Smooth muscle cell (in vitro differentiated cells): ENCODE results near the gene CAPN1. TPM values are rescaled to one million over a fixed set of nuclear protein-coding genes. Genes with fewer than 3 reads are reported as not detected.

ENCODE experiments used
- DNase-seq: peaks from one replicate; lab custom pipeline; 2025; ENCODE audit not compliant: unreplicated experiment; lab: John Stamatoyannopoulos, UW
- H2AFZ ChIP-seq: fragments of 200-600 bp; sonication (generic); 2 replicates; pipeline ENCODE4 v1.6.0; 2016; ENCODE audit warnings: antibody characterized with exemption, low read depth, mild to moderate bottlenecking
- H3F3A ChIP-seq: fragments of 200-600 bp; sonication (generic); 2 replicates; pipeline ENCODE4 v1.6.0; 2017; ENCODE audit warnings: antibody characterized with exemption, low read depth
- H3K27ac ChIP-seq: fragments of 200-600 bp; sonication (generic); 2 replicates; pipeline ENCODE4 v1.5.1; 2016; ENCODE audit warnings: low read depth, mild to moderate bottlenecking
- H3K27me3 ChIP-seq: fragments of 200-600 bp; sonication (generic); 2 replicates; pipeline ENCODE4 v1.6.1; 2016; ENCODE audit warnings: low read depth, mild to moderate bottlenecking
- H3K36me3 ChIP-seq: fragments of 200-600 bp; sonication (generic); 2 replicates; pipeline ENCODE4 v1.5.1; 2016; ENCODE audit warnings: low read depth
- H3K4me1 ChIP-seq: fragments of 200-600 bp; sonication (generic); 2 replicates; pipeline ENCODE4 v1.5.1; 2016; ENCODE audit warnings: low read depth
- H3K4me2 ChIP-seq: fragments of 200-600 bp; sonication (generic); 2 replicates; pipeline ENCODE4 v1.6.0; 2016; ENCODE audit warnings: mild to moderate bottlenecking
- H3K4me3 ChIP-seq: fragments of 200-600 bp; sonication (generic); 2 replicates; pipeline ENCODE4 v1.5.1; 2016; ENCODE audit warnings: mild to moderate bottlenecking
- H3K79me2 ChIP-seq: fragments of 200-600 bp; sonication (generic); 2 replicates; pipeline ENCODE4 v1.6.0; 2016; ENCODE audit warnings: low read depth, mild to moderate bottlenecking
- H3K9ac ChIP-seq: fragments of 200-600 bp; sonication (generic); 2 replicates; pipeline ENCODE4 v1.6.0; 2016; ENCODE audit warnings: low read depth
- H3K9me3 ChIP-seq: fragments of 200-600 bp; sonication (generic); replicated peaks from 2 replicates; pipeline ENCODE4 v1.5.1; 2016; ENCODE audit warnings: low read depth
- H4K20me1 ChIP-seq: fragments of 200-600 bp; sonication (generic); 2 replicates; pipeline ENCODE4 v1.6.0; 2016; ENCODE audit warnings: low read depth
- WGBS: methylation state at CpG from one replicate; pipeline ENCODE4 v1.1.7; 2016; ENCODE audit warnings: low lambda C conversion rate; 5-methylcytosine and 5-hydroxymethylcytosine counted together
- polyA plus RNA-seq: library from polyadenylated mRNA; unstranded; fragments of >200 nt; fragmentation: Nextera tagmentation; extraction: Ambion mirVana; gene quantifications from 2 replicates; pipeline ENCODE4 v1.2.1, GENCODE V29; 2016
- total RNA-seq: library from RNA; depleted of rRNA; stranded (reverse); fragments of >200 nt; gene quantifications from 2 replicates; pipeline ENCODE4 v1.2.3, GENCODE V29; 2014
- TF ChIP-seq, protein P1 (sequence below): fragments of 200-600 bp; sonication (generic); IDR thresholded peaks from 2 replicates; pipeline ENCODE4 v1.5.1; 2017; ENCODE audit warnings: borderline replicate concordance, mild to moderate bottlenecking, antibody characterized with exemption; ENCODE audit not compliant: insufficient read depth, poor library complexity, severe bottlenecking

The CAPN1 gene
- total and polyA plus RNA-seq, 2 experiments from 2014 or later: 109 to 126 TPM

DNA sequence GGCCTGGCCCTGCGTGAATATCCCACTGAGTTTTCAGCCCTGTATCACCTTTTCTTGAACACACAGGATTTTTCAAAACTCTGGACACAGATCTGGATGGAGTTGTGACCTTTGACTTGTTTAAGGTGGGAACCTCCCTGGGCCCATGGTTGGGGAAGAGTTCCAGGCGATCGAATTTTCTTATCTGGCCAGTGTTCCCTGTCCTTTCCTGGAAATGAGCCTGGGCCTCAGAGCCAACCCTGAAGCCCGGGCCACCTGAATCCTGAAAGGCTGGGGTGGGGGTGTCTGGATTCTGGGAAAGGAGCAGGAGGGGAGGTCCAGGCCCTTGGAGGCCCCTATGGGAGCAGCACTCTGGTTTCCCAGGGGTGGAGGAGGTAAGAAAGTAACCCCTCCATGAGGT, 29.0 kb downstream of the CAPN1 start:
- DNase-seq: no peak
- TF ChIP-seq, protein P1, sequence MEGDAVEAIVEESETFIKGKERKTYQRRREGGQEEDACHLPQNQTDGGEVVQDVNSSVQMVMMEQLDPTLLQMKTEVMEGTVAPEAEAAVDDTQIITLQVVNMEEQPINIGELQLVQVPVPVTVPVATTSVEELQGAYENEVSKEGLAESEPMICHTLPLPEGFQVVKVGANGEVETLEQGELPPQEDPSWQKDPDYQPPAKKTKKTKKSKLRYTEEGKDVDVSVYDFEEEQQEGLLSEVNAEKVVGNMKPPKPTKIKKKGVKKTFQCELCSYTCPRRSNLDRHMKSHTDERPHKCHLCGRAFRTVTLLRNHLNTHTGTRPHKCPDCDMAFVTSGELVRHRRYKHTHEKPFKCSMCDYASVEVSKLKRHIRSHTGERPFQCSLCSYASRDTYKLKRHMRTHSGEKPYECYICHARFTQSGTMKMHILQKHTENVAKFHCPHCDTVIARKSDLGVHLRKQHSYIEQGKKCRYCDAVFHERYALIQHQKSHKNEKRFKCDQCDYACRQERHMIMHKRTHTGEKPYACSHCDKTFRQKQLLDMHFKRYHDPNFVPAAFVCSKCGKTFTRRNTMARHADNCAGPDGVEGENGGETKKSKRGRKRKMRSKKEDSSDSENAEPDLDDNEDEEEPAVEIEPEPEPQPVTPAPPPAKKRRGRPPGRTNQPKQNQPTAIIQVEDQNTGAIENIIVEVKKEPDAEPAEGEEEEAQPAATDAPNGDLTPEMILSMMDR: no peak
- Histone ChIP-seq H3K4me3 (no peak overlapping the region), H3K27me3 (no peaks in the 10 kb centered on the region), H3K9ac (no peak overlapping the region), H3K4me2 (no peak overlapping the region), H4K20me1 (no peaks in the 10 kb centered on the region), H3K27ac (no peak overlapping the region), H3K36me3 (no peaks in the 10 kb centered on the region), H2AFZ (no peak overlapping the region), H3F3A (no peaks in the 10 kb centered on the region), H3K79me2 (no peaks in the 10 kb centered on the region), H3K4me1 (no peaks in the 10 kb centered on the region), H3K9me3 (no peaks in the 10 kb centered on the region)
- 100% methylated on average over 4 of the region's 4 CpGs for WGBS

DNA sequence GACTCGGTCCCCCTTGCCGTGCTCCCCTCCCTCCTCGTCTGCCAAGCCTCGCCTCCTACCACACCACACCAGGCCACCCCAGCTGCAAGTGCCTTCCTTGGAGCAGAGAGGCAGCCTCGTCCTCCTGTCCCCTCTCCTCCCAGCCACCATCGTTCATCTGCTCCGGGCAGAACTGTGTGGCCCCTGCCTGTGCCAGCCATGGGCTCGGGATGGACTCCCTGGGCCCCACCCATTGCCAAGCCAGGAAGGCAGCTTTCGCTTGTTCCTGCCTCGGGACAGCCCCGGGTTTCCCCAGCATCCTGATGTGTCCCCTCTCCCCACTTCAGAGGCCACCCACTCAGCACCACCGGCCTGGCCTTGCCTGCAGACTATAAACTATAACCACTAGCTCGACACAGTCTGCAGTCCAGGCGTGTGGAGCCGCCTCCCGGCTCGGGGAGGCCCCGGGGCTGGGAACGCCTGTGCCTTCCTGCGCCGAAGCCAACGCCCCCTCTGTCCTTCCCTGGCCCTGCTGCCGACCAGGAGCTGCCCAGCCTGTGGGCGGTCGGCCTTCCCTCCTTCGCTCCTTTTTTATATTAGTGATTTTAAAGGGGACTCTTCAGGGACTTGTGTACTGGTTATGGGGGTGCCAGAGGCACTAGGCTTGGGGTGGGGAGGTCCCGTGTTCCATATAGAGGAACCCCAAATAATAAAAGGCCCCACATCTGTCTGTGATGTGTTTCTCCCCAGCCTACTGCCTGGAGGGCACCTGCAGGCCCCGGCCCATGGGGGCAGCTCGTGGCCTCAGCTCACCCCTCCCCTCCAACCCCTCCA, 29.8 kb downstream of the CAPN1 start:
- H3K27ac ChIP-seq: no peak overlapping the region
- no peak overlapping the region for H2AFZ ChIP-seq
- no peaks in the 10 kb centered on the region for H3K9me3 ChIP-seq
- H4K20me1 ChIP-seq: no peaks in the 10 kb centered on the region
- H3K36me3 ChIP-seq: no peaks in the 10 kb centered on the region
- no peak overlapping the region for H3K4me2 ChIP-seq
- no peak for DNase-seq
- no peak overlapping the region for H3K9ac ChIP-seq
- no peaks in the 10 kb centered on the region for H3K4me1 ChIP-seq
- WGBS: 88% methylated on average over 26 of the region's 29 CpGs
- H3F3A ChIP-seq: no peaks in the 10 kb centered on the region
- no peaks in the 10 kb centered on the region for H3K27me3 ChIP-seq
- no peaks in the 10 kb centered on the region for H3K79me2 ChIP-seq
- TF ChIP-seq, protein P1: no peak
- no peak overlapping the region for H3K4me3 ChIP-seq

DNA sequence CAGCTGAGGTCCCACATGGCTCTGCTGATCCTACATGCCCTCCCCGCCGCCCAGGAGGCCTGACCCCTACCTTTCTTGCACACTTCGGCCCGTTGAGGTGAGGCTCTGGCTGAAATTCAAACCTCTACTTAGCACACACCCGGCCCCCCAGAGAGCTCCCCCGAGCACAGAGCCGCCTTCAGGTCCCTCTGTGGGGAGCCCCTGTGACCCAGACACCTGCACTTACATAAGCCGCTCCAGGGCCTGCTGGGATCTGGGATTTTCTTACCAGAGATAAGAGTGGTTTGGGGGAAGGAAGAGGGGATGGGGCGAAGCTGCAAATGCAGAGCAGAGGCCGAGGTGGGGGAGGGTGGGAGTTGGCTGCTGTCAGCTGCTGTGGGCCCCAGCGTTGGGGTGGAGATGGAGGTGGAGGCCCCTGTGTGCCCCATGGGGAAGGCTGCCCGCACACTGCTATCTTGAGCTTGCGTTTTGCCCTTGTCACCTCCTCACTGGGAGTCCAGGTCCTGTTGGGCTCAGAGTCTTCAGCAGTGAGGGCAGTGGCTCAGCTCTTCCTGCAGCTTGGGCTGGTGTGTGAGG, 30.6 kb downstream of the CAPN1 start:
- TF ChIP-seq, protein P1: no peak
- WGBS: 92% methylated on average over 13 of the region's 13 CpGs

More for the DNA sequence above, 30.6 kb downstream of the CAPN1 start:
- no peak overlapping the region for H3K4me2 ChIP-seq
- no peaks in the 10 kb centered on the region for H3K27me3 ChIP-seq
- H3K36me3 ChIP-seq: no peaks in the 10 kb centered on the region
- H3F3A ChIP-seq: no peaks in the 10 kb centered on the region
- no peaks in the 10 kb centered on the region for H3K79me2 ChIP-seq
- no peak overlapping the region for H3K9ac ChIP-seq
- no peak overlapping the region for H2AFZ ChIP-seq
- no peak overlapping the region for H3K4me3 ChIP-seq
- H3K27ac ChIP-seq: no peak overlapping the region
- no peaks in the 10 kb centered on the region for H3K4me1 ChIP-seq
- no peaks in the 10 kb centered on the region for H3K9me3 ChIP-seq
- no peak for DNase-seq
- H4K20me1 ChIP-seq: no peaks in the 10 kb centered on the region
